Endothelial cell of umbilical vein (primary cell): ENCODE results near the gene SPDYE4. TPM values are rescaled to one million over a fixed set of nuclear protein-coding genes. Genes with fewer than 3 reads are reported as not detected.

Source experiments
- BruUV-seq: library from RNA; stranded (reverse); fragments of 400-500 nt; replicated peaks from 2 replicates; lab custom pipeline; 2021; lab: Mats Ljungman, UMichigan
- CTCF ChIA-PET: fragments of 300-600, 350-600 bp; sonication (Branson Sonifier 250); formaldehyde crosslinking; loops from one replicate; lab custom pipeline; 2021; ENCODE audit warnings: antibody characterized with exemption, inconsistent platforms; lab: Charles Lee
- POLR2A ChIA-PET: fragments of 300-600, 350-600 bp; sonication (Branson Sonifier 250); formaldehyde crosslinking; loops from one replicate; lab custom pipeline; 2021; ENCODE audit warnings: antibody characterized with exemption, inconsistent platforms; lab: Charles Lee
- DNase-seq: peaks from one replicate; pipeline ENCODE4 v3.0.0-alpha.2; 2011; ENCODE audit warnings: low read depth, low spot score
- FAIRE-seq: peaks from 2 replicates; lab custom pipeline; 2011; peaks lifted over from hg19 to GRCh38; lab: Jason Lieb, UNC
- H2AFZ ChIP-seq: 2 replicates; pipeline ENCODE4 v1.6.0; 2012; ENCODE audit warnings: low read depth, low read length, control low read depth, inconsistent platforms
- H3K27ac ChIP-seq: 2 replicates; pipeline ENCODE4 v1.5.1; 2011; ENCODE audit warnings: low read depth, mild to moderate bottlenecking, control low read depth, low read length, moderate library complexity; ENCODE audit not compliant: insufficient read depth
- H3K27me3 ChIP-seq, 2 experiments: 2 replicates each; pipeline versions ENCODE4 v1.6.0 to v1.6.1; 2011; ENCODE audit warnings: low read length in 2 of 2, mixed read lengths in 1 of 2; ENCODE audit not compliant: control insufficient read depth in 2 of 2, insufficient read depth in 2 of 2
- H3K36me3 ChIP-seq, 2 experiments: 2 replicates in 1 of 2; 3 replicates in 1 of 2; pipeline ENCODE4 v1.5.1; 2011; ENCODE audit warnings: low read length in 2 of 2, mild to moderate bottlenecking in 1 of 2, moderate library complexity in 1 of 2; ENCODE audit not compliant: control insufficient read depth in 2 of 2, insufficient read depth in 2 of 2; ENCODE audit errors: extremely low read depth in 1 of 2
- H3K4me1 ChIP-seq: 3 replicates; pipeline ENCODE4 v1.5.1; 2011; ENCODE audit warnings: mild to moderate bottlenecking, low read length; ENCODE audit not compliant: control insufficient read depth, insufficient read depth; ENCODE audit errors: extremely low read depth
- H3K4me2 ChIP-seq: 2 replicates; pipeline ENCODE4 v1.6.1; 2011; ENCODE audit warnings: low read length, control low read depth, mixed read lengths; ENCODE audit not compliant: insufficient read depth
- H3K4me3 ChIP-seq, 3 experiments: fragments of 200-600 bp in 1 of 3; sonication (generic), shearing (Covaris generic) in 1 of 3; replicated peaks in 1 of 3; 2 replicates each; pipeline ENCODE4 v1.5.1; 2011 to 2016; ENCODE audit warnings: control low read depth in 3 of 3, low read length in 3 of 3, mild to moderate bottlenecking in 2 of 3, inconsistent platforms in 1 of 3, low read depth in 1 of 3, moderate library complexity in 1 of 3; ENCODE audit not compliant: insufficient read depth in 1 of 3
- H3K79me2 ChIP-seq: 2 replicates; pipeline ENCODE4 v1.6.0; 2012; ENCODE audit warnings: low read length, inconsistent platforms; ENCODE audit not compliant: control insufficient read depth, insufficient read depth
- H3K9ac ChIP-seq: replicated peaks from 2 replicates; pipeline ENCODE3; 2011; ENCODE audit warnings: low read length, control low read depth; ENCODE audit not compliant: insufficient read depth; ENCODE audit errors: extremely low read depth
- H3K9me1 ChIP-seq: replicated peaks from 3 replicates; pipeline ENCODE4 v1.6.0; 2011; ENCODE audit warnings: mild to moderate bottlenecking, low read length; ENCODE audit not compliant: control insufficient read depth, insufficient read depth; ENCODE audit errors: extremely low read depth
- H3K9me3 ChIP-seq: replicated peaks from 2 replicates; pipeline ENCODE4 v1.5.1; 2012; ENCODE audit warnings: low read length, inconsistent platforms; ENCODE audit not compliant: control insufficient read depth, insufficient read depth
- H4K20me1 ChIP-seq: replicated peaks from 2 replicates; pipeline ENCODE3; 2011; ENCODE audit warnings: mild to moderate bottlenecking, low read length; ENCODE audit not compliant: control insufficient read depth, insufficient read depth; ENCODE audit errors: extremely low read depth
- EZH2 ChIP-seq: IDR thresholded peaks from 2 replicates; pipeline ENCODE4 v1.6.1; 2012; ENCODE audit warnings: borderline replicate concordance, low read depth, mild to moderate bottlenecking, moderate library complexity, low read length, inconsistent platforms; ENCODE audit not compliant: severe bottlenecking
- FOS ChIP-seq: IDR thresholded peaks from 2 replicates; pipeline ENCODE4 v1.6.1; 2011; ENCODE audit warnings: mild to moderate bottlenecking, low read length, moderate library complexity, borderline replicate concordance; ENCODE audit not compliant: insufficient read depth
- GATA2 ChIP-seq: IDR thresholded peaks from 2 replicates; pipeline ENCODE4 v1.7.0; 2011; ENCODE audit warnings: low read depth, mild to moderate bottlenecking, moderate library complexity, mixed read lengths, low read length; ENCODE audit not compliant: insufficient read length, insufficient read depth
- JUN ChIP-seq: IDR thresholded peaks from 2 replicates; pipeline ENCODE4 v1.6.1; 2011; ENCODE audit warnings: borderline replicate concordance, low read depth; ENCODE audit not compliant: insufficient read length, insufficient read depth
- MAX ChIP-seq: IDR thresholded peaks from 2 replicates; pipeline ENCODE4 v1.6.1; 2011; ENCODE audit not compliant: insufficient read depth, insufficient read length
- MYC ChIP-seq: IDR thresholded peaks from one replicate; pipeline ENCODE4 v1.6.1; 2011; ENCODE audit warnings: mild to moderate bottlenecking, low read depth, low read length
- POLR2A ChIP-seq: IDR thresholded peaks from 2 replicates; pipeline ENCODE4 v1.6.1; 2012; ENCODE audit warnings: low read depth, mild to moderate bottlenecking, control low read depth, low read length
- POLR2AphosphoS5 ChIP-seq: IDR thresholded peaks from 2 replicates; pipeline ENCODE4 v1.6.1; 2012; ENCODE audit warnings: low read depth, mild to moderate bottlenecking, control low read depth, low read length, moderate library complexity; ENCODE audit not compliant: insufficient read depth
- dilution Hi-C: fragments of 300-500 bp; cut with MboI; formaldehyde crosslinking; loops from one replicate; pipeline ENCODE4 v1.15.0; 2019; ENCODE audit warnings: low sequenced_read_pairs; ENCODE audit not compliant: extremely low pct_ligation_motif_present
- intact Hi-C: fragments of 100-400 bp; cut with micrococcal nuclease; formaldehyde crosslinking; loops from one replicate; pipeline ENCODE4 v1.10.0; 2022
- polyA plus RNA-seq, 4 experiments: library from polyadenylated mRNA; depleted of rRNA in 3 of 4; stranded (reverse) in 3 of 4; unstranded in 1 of 4; fragments of >200 nt; gene quantifications; 2 replicates each; pipeline versions ENCODE4 v1.2.1 to v1.2.3, GENCODE V29; 2011 to 2012; ENCODE audit warnings: missing spikeins in 1 of 4
- total RNA-seq: library from RNA; stranded (reverse); gene quantifications from 2 replicates; pipeline ENCODE4 v1.2.3, GENCODE V29; 2021
- TF ChIP-seq, protein P1 (sequence below), 2 donors: IDR thresholded peaks; 1 replicate in 1 of 2; 2 replicates in 1 of 2; pipeline ENCODE4 v1.5.1; 2011; ENCODE audit warnings: low read length in 2 of 2, mild to moderate bottlenecking in 2 of 2, moderate library complexity in 2 of 2, control low read depth in 1 of 2, inconsistent platforms in 1 of 2, low read depth in 1 of 2; ENCODE audit not compliant: insufficient read depth in 1 of 2; ENCODE audit errors: extremely low read depth in 1 of 2

The SPDYE4 gene
- total and polyA plus RNA-seq, 2 donors (not counting 3 experiments of a cell fraction or from before 2014, with no cell fraction given) = not detected

DNA sequence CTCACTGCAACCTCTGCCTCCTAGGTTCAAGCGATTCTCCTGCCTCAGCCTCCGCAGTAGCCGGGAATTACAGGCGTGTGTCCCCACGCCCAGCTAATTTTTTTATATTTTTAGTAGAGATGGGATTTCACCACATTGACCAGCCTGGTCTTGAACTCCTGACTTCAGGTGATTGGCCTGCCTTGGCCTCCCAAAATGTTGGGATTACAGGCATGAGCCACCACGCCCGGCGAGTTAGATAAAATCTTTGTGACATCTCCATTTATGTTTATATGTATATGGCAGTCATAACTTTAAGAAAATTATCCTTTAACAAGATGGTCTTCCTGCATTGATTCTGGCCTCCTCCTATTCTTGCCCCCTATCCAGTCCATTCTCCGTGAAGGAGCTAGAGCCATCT is 37.8 kb downstream of the SPDYE4 start:
- no peak for FAIRE-seq

More for the DNA sequence above, 37.8 kb downstream of the SPDYE4 start:
- no TSS peak for BruUV-seq
- intact Hi-C loops (no loop called here), dilution Hi-C loops (no loop called here)
- Histone ChIP-seq H3K27me3 (peaks cover 0 to 4% of the 10 kb centered on the region in 2 experiments), H3K79me2 (no peaks in the 10 kb centered on the region), H3K9me3 (no peaks in the 10 kb centered on the region), H3K4me3 (no peak overlapping the region), H3K36me3 (no peaks in the 10 kb centered on the region), H3K4me1 (no peaks in the 10 kb centered on the region), H3K4me2 (no peak overlapping the region), H2AFZ (no peak overlapping the region), H3K27ac (no peak overlapping the region), H3K9me1 (no peaks in the 10 kb centered on the region), H4K20me1 (no peaks in the 10 kb centered on the region), H3K9ac (no peak overlapping the region)
- TF ChIP-seq POLR2A (no peak), EZH2 (no peak), GATA2 (no peak), MAX (no peak), MYC (no peak), FOS (no peak), POLR2AphosphoS5 (no peak), JUN (no peak)
- TF ChIP-seq, protein P1, sequence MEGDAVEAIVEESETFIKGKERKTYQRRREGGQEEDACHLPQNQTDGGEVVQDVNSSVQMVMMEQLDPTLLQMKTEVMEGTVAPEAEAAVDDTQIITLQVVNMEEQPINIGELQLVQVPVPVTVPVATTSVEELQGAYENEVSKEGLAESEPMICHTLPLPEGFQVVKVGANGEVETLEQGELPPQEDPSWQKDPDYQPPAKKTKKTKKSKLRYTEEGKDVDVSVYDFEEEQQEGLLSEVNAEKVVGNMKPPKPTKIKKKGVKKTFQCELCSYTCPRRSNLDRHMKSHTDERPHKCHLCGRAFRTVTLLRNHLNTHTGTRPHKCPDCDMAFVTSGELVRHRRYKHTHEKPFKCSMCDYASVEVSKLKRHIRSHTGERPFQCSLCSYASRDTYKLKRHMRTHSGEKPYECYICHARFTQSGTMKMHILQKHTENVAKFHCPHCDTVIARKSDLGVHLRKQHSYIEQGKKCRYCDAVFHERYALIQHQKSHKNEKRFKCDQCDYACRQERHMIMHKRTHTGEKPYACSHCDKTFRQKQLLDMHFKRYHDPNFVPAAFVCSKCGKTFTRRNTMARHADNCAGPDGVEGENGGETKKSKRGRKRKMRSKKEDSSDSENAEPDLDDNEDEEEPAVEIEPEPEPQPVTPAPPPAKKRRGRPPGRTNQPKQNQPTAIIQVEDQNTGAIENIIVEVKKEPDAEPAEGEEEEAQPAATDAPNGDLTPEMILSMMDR (IDR thresholded peaks at IDR 0.05; ENCODE audit: extremely low read depth in 1 of 2, insufficient read depth in 1 of 2, low read depth in 1 of 2, low read length in 2 of 2) = no peak
- ChIA-PET POLR2A (no interaction called here), CTCF (no interaction called here)
- no peak for DNase-seq
